ENCODE results near the gene HCFC1. TPM values are rescaled to one million over a fixed set of nuclear protein-coding genes. Genes with fewer than 3 reads are reported as not detected.

The HCFC1 gene
- total RNA-seq, 1 experiment from 2014 or later: 12.8 TPM

Other genes starting within 250 kb of the HCFC1 start
- gene BCAP31, start 247.4 kb downstream of the HCFC1 start, total RNA-seq (2014; rRNA removed; shearing (Covaris generic); ENCODE audit: low replicate concordance): 311 and 346 TPM in 2 replicates
- 24.3 and 28.8 TPM in 2 replicates for gene ABCD1, start 247.0 kb downstream of the HCFC1 start, total RNA-seq (2014; rRNA removed; shearing (Covaris generic); ENCODE audit: low replicate concordance)
- gene PLXNB3, start 207.6 kb downstream of the HCFC1 start, total RNA-seq (2014; rRNA removed; shearing (Covaris generic); ENCODE audit: low replicate concordance): 7.5 and 7.6 TPM in 2 replicates
- gene SRPK3, start 190.8 kb downstream of the HCFC1 start, total RNA-seq (2014; rRNA removed; shearing (Covaris generic); ENCODE audit: low replicate concordance): not detected in 2 replicates
- gene IDH3G, start 177.4 kb downstream of the HCFC1 start, total RNA-seq (2014; rRNA removed; shearing (Covaris generic); ENCODE audit: low replicate concordance): 48.7 and 75.2 TPM in 2 replicates
- gene SSR4, start 177.2 kb downstream of the HCFC1 start, total RNA-seq (2014; rRNA removed; shearing (Covaris generic); ENCODE audit: low replicate concordance): 227 and 266 TPM in 2 replicates
- 1.5 and 5.8 TPM in 2 replicates for gene PDZD4, start 141.3 kb downstream of the HCFC1 start, total RNA-seq (2014; rRNA removed; shearing (Covaris generic); ENCODE audit: low replicate concordance)
- gene L1CAM, start 85.6 kb downstream of the HCFC1 start, total RNA-seq (2014; rRNA removed; shearing (Covaris generic); ENCODE audit: low replicate concordance): 0.30 TPM in 1 of 2 replicates, not detected in the other
- gene AVPR2, start 67.1 kb downstream of the HCFC1 start, total RNA-seq (2014; rRNA removed; shearing (Covaris generic); ENCODE audit: low replicate concordance): 0.27 TPM in 1 of 2 replicates, not detected in the other
- gene ARHGAP4, start 45.6 kb downstream of the HCFC1 start, total RNA-seq (2014; rRNA removed; shearing (Covaris generic); ENCODE audit: low replicate concordance): 0.07 and 2.4 TPM in 2 replicates
- 205 and 325 TPM in 2 replicates for gene NAA10, start 36.8 kb downstream of the HCFC1 start, total RNA-seq (2014; rRNA removed; shearing (Covaris generic); ENCODE audit: low replicate concordance)
- gene RENBP, start 27.2 kb downstream of the HCFC1 start, total RNA-seq (2014; rRNA removed; shearing (Covaris generic); ENCODE audit: low replicate concordance): not detected in 2 replicates
- gene TMEM187, start 936 bp upstream of the HCFC1 start, total RNA-seq (2014; rRNA removed; shearing (Covaris generic); ENCODE audit: low replicate concordance): 1.0 and 4.6 TPM in 2 replicates
- 208 and 270 TPM in 2 replicates for gene IRAK1, start 48.1 kb upstream of the HCFC1 start, total RNA-seq (2014; rRNA removed; shearing (Covaris generic); ENCODE audit: low replicate concordance)
- 37.3 and 47.0 TPM in 2 replicates for gene MECP2, start 125.9 kb upstream of the HCFC1 start, total RNA-seq (2014; rRNA removed; shearing (Covaris generic); ENCODE audit: low replicate concordance)
- gene OPN1LW, start 172.4 kb upstream of the HCFC1 start, total RNA-seq (2014; rRNA removed; shearing (Covaris generic); ENCODE audit: low replicate concordance): not detected in 2 replicates
- not detected in 2 replicates for gene OPN1MW, start 210.8 kb upstream of the HCFC1 start, total RNA-seq (2014; rRNA removed; shearing (Covaris generic); ENCODE audit: low replicate concordance)
- not detected in 2 replicates for gene OPN1MW2, start 247.9 kb upstream of the HCFC1 start, total RNA-seq (2014; rRNA removed; shearing (Covaris generic); ENCODE audit: low replicate concordance)